CD4-positive, CD25-positive, alpha-beta regulatory T cell (primary cell): ENCODE results near the gene DDO. TPM values are rescaled to one million over a fixed set of nuclear protein-coding genes. Genes with fewer than 3 reads are reported as not detected.
A peak's percentile ranks its signal among the peaks of the same experiment; 100 is the strongest.

ENCODE experiments used
- ATAC-seq, 2 donors: fragments of 150-1000 bp; cut with Tn5 transposase; one replicate each; pipeline ENCODE4 v1.10.0; 2021; ENCODE audit warnings: low read depth in 2 of 2, moderate number of reproducible peaks in 2 of 2, moderate library complexity in 1 of 2
- DNase-seq, 3 donors: peaks; one replicate each; pipeline versions ENCODE4 v3.0.0 to v3.0.0-alpha.2; 2012 to 2022; ENCODE audit warnings: mixed read lengths in 1 of 3
- H3K27ac ChIP-seq: one replicate; pipeline ENCODE4 v1.7.0; 2013; ENCODE audit warnings: mild to moderate bottlenecking, low read length; ENCODE audit not compliant: insufficient read depth, poor library complexity, severe bottlenecking
- H3K27me3 ChIP-seq: one replicate; pipeline ENCODE4 v1.7.0; 2013; ENCODE audit warnings: low read length; ENCODE audit not compliant: control insufficient read depth, insufficient read depth
- H3K36me3 ChIP-seq: one replicate; pipeline ENCODE4 v1.7.0; 2013; ENCODE audit warnings: mild to moderate bottlenecking, low read length, moderate library complexity; ENCODE audit not compliant: control insufficient read depth, insufficient read depth
- H3K4me1 ChIP-seq: 2 replicates; pipeline ENCODE4 v1.7.0; 2013; ENCODE audit warnings: mild to moderate bottlenecking, low read length; ENCODE audit not compliant: insufficient read depth, control insufficient read depth, poor library complexity, severe bottlenecking
- H3K4me3 ChIP-seq: one replicate; pipeline ENCODE4 v1.7.0; 2013; ENCODE audit warnings: low read depth, mild to moderate bottlenecking, low read length, moderate library complexity
- H3K9me3 ChIP-seq, 2 experiments: 1 replicate in 1 of 2; 2 replicates in 1 of 2; pipeline ENCODE4 v1.7.0; 2013; ENCODE audit warnings: low read length in 2 of 2, mild to moderate bottlenecking in 1 of 2, moderate library complexity in 1 of 2; ENCODE audit not compliant: control insufficient read depth in 2 of 2
- H3K27ac Mint-ChIP-seq, 3 donors: one replicate each; pipeline ENCODE4 v1.8.0; 2020 to 2022; ENCODE audit warnings: mild to moderate bottlenecking in 3 of 3, mixed read lengths in 3 of 3, moderate library complexity in 2 of 3
- H3K27me3 Mint-ChIP-seq: one replicate; pipeline ENCODE4 v1.8.0; 2022; ENCODE audit warnings: mild to moderate bottlenecking, mixed read lengths
- H3K36me3 Mint-ChIP-seq: one replicate; pipeline ENCODE4 v1.8.0; 2020; ENCODE audit warnings: mixed read lengths
- H3K4me1 Mint-ChIP-seq, 4 donors: one replicate each; pipeline ENCODE4 v1.8.0; 2020 to 2022; ENCODE audit warnings: mixed read lengths in 4 of 4, mild to moderate bottlenecking in 1 of 4
- H3K4me3 Mint-ChIP-seq, 4 donors: one replicate each; pipeline ENCODE4 v1.8.0; 2020 to 2022; ENCODE audit warnings: mild to moderate bottlenecking in 4 of 4, mixed read lengths in 4 of 4, moderate library complexity in 3 of 4
- H3K9me3 Mint-ChIP-seq, 7 donors: one replicate each; pipeline ENCODE4 v1.8.0; 2020 to 2022; ENCODE audit warnings: mixed read lengths in 7 of 7, mild to moderate bottlenecking in 3 of 7, moderate library complexity in 2 of 7
- polyA plus RNA-seq, 4 donors: library from polyadenylated mRNA; unstranded; fragments of 300-500 nt; fragmentation: Illumina TruSeq; gene quantifications; one replicate each; pipeline ENCODE4 v1.2.3, GENCODE V29; 2021
- total RNA-seq: library from RNA; stranded (reverse); gene quantifications from one replicate; pipeline ENCODE4 v1.2.3, GENCODE V29; 2022

Gene DDO
- total and polyA plus RNA-seq, 5 donors from 2014 or later = not detected

DNA sequence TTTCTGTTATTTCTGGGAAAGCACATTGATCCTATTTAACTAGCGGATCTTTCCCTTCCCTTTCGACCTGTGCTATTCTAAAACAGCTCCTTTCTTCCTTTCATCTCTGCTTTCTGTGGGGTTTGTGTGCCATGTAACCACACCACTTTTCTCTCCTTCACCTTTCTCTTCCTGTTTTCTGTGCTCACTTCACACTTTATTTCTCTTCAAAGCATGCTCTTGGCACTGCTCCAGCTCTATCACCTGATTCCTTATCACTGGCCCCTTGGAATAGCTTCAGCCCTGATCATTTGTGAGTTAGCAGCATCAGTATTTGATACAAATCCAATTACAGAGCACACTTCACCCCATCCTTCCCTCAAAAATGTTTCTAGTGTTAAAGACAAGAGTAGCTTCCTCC, 49.1 kb downstream of the DDO start:
- H3K4me3 ChIP-seq = no peak overlapping the region
- H3K9me3 Mint-ChIP-seq = peaks cover 0 to 9% (median 0%) of the 10 kb centered on the region in 7 donors
- ATAC-seq (no peak), DNase-seq (no peak)
- no peaks in the 10 kb centered on the region for H3K36me3 Mint-ChIP-seq
- no peak overlapping the region for H3K27ac ChIP-seq
- H3K27me3 Mint-ChIP-seq = peaks cover 34% of the 10 kb centered on the region
- peak overlapping the region in 1 of 3 donors; percentile 5 for H3K27ac Mint-ChIP-seq
- H3K4me3 Mint-ChIP-seq = no peak overlapping the region
- H3K36me3 ChIP-seq = no peaks in the 10 kb centered on the region
- H3K4me1 Mint-ChIP-seq = peaks cover 0 to 6% (median 0%) of the 10 kb centered on the region in 4 donors
- H3K9me3 ChIP-seq = no peaks in the 10 kb centered on the region
- H3K4me1 ChIP-seq = no peaks in the 10 kb centered on the region
- peaks cover 16% of the 10 kb centered on the region for H3K27me3 ChIP-seq

DNA sequence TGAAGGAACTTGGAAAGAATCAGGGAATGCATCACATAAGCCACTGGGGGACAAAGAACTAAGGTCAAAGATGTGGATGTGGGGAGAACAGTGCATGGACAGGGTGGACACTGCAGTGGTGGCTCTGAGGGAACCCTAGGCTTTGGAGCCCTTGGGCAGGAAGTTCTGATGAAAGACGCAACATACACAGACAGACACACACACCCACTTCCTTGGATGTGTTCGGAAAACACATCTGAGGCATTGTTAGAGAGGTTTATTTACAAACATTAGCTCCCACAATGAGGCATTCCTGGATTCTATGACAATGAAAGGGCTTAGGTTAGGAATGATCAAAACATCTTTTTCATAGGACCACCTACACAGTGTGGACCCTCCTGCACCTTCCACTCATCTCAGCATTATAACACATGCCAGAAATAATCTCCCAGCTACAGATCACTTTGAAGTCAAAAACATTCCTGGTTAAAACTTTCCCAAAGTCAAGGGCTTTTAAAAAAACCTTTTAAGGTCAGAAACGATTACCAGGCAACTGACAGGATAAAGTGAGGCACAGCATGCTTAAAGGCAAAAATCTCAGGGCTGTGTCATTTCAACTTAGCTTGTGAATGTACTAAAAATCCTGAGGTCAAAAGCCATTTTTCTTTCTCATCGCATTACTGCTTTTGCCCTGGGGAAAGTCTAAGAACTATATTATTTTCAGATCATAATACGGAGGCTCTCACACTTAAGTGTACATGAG, 50.8 kb downstream of the DDO start:
- no peak for ATAC-seq
- H3K27ac Mint-ChIP-seq = peak overlapping the region in 2 of 3 donors; percentile 7 to 42
- H3K27me3 Mint-ChIP-seq = peaks cover 35% of the 10 kb centered on the region

DNA sequence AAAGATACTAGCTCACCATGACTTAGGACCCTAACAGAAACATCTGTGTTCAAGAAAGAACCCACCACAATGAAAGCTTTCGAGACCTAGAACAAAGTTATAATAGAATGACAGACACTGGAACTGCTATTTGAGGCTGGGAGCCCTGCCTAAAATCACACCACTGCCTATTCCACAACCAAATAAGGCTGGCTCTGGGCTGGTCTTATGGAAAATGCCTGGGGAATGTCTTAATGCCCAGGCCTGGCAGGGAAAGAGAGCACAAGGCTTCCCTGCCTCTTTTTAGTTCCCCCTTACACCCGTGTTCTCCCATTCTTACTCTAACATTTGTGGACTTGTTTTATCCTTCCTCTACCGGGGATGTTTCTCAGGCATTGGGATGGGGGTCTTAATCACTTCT, 51.6 kb downstream of the DDO start:
- Histone ChIP-seq H3K4me1 (no peaks in the 10 kb centered on the region), H3K27me3 (peaks cover 36% of the 10 kb centered on the region), H3K9me3 (no peaks in the 10 kb centered on the region), H3K27ac (no peak overlapping the region), H3K36me3 (no peaks in the 10 kb centered on the region), H3K4me3 (no peak overlapping the region)
- ATAC-seq = no peak
- H3K9me3 Mint-ChIP-seq = peaks cover 0 to 9% (median 0%) of the 10 kb centered on the region in 7 donors
- peaks cover 35% of the 10 kb centered on the region for H3K27me3 Mint-ChIP-seq
- peaks cover 0 to 9% (median 0%) of the 10 kb centered on the region in 4 donors for H3K4me1 Mint-ChIP-seq
- no peak overlapping the region for H3K4me3 Mint-ChIP-seq
- no peaks in the 10 kb centered on the region for H3K36me3 Mint-ChIP-seq
- no peak for DNase-seq
- H3K27ac Mint-ChIP-seq = no peak overlapping the region

More for the DNA sequence above, 50.8 kb downstream of the DDO start:
- Mint-ChIP-seq H3K4me1 (peaks cover 0 to 6% (median 0%) of the 10 kb centered on the region in 4 donors), H3K4me3 (no peak overlapping the region), H3K36me3 (no peaks in the 10 kb centered on the region), H3K9me3 (peaks cover 0 to 9% (median 0%) of the 10 kb centered on the region in 7 donors)
- DNase-seq = no peak
- no peaks in the 10 kb centered on the region for H3K4me1 ChIP-seq
- H3K4me3 ChIP-seq = no peak overlapping the region
- H3K36me3 ChIP-seq = no peaks in the 10 kb centered on the region
- no peaks in the 10 kb centered on the region for H3K9me3 ChIP-seq
- H3K27ac ChIP-seq = no peak overlapping the region
- H3K27me3 ChIP-seq = peaks cover 28% of the 10 kb centered on the region

DNA sequence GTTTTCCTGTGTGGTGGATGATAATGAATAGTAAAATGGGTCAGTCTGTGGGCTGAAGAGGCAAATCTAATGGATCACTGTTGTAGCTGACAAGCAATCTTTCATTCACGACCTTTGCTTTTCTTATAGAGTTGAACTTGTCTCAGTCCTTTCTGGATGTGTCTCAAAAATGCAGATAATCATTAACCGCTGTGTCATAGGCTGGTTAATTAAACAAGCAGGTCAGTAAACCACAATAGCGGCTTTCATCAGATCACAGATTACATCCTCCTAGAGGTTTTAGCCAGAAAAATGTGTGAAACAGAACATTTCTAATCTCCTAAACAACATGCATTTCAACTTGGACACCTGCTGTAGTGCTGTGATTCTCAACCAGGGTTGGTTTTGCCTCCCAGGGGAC, 54.7 kb downstream of the DDO start:
- no peak overlapping the region for H3K27ac ChIP-seq
- Mint-ChIP-seq H3K27ac (no peak overlapping the region), H3K4me3 (no peak overlapping the region), H3K27me3 (peaks cover 51% of the 10 kb centered on the region), H3K36me3 (peaks cover 2% of the 10 kb centered on the region), H3K9me3 (peaks cover 0 to 7% (median 0%) of the 10 kb centered on the region in 7 donors), H3K4me1 (peaks cover 0 to 15% (median 2%) of the 10 kb centered on the region in 4 donors)
- no peaks in the 10 kb centered on the region for H3K36me3 ChIP-seq
- H3K27me3 ChIP-seq = peaks cover 36% of the 10 kb centered on the region
- no peaks in the 10 kb centered on the region for H3K9me3 ChIP-seq
- peaks cover 3% of the 10 kb centered on the region for H3K4me1 ChIP-seq
- ATAC-seq = no peak
- no peak for DNase-seq
- H3K4me3 ChIP-seq = no peak overlapping the region

DNA sequence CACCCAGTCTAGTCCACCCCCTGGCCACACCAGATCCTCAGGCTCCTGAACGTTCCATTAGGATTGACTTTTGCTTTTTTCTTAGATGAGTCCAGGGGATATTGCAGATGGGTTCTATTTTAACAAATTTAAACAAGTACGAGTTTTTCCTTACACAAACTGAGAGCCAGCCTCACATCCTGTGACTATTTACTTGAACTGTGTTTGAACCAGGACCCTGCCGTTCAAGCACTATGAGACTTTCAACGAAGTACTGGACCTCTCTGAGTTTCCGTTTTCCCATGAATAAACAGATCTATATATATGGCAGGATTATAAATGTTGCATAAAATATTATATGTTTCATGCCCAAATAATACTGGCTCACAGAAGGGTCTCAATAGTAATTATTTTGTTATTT, 55.8 kb downstream of the DDO start:
- ATAC-seq (no peak), DNase-seq (no peak)
- Histone ChIP-seq H3K27me3 (peaks cover 36% of the 10 kb centered on the region), H3K27ac (no peak overlapping the region), H3K36me3 (no peaks in the 10 kb centered on the region), H3K4me3 (no peak overlapping the region), H3K9me3 (no peaks in the 10 kb centered on the region), H3K4me1 (peaks cover 3% of the 10 kb centered on the region)
- peak overlapping the region in 1 of 3 donors; percentile 83 for H3K27ac Mint-ChIP-seq
- H3K36me3 Mint-ChIP-seq = peaks cover 4% of the 10 kb centered on the region
- no peak overlapping the region for H3K4me3 Mint-ChIP-seq
- peaks cover 60% of the 10 kb centered on the region for H3K27me3 Mint-ChIP-seq
- H3K9me3 Mint-ChIP-seq = peaks cover 0 to 7% (median 0%) of the 10 kb centered on the region in 7 donors
- peaks cover 0 to 15% (median 2%) of the 10 kb centered on the region in 4 donors for H3K4me1 Mint-ChIP-seq

DNA sequence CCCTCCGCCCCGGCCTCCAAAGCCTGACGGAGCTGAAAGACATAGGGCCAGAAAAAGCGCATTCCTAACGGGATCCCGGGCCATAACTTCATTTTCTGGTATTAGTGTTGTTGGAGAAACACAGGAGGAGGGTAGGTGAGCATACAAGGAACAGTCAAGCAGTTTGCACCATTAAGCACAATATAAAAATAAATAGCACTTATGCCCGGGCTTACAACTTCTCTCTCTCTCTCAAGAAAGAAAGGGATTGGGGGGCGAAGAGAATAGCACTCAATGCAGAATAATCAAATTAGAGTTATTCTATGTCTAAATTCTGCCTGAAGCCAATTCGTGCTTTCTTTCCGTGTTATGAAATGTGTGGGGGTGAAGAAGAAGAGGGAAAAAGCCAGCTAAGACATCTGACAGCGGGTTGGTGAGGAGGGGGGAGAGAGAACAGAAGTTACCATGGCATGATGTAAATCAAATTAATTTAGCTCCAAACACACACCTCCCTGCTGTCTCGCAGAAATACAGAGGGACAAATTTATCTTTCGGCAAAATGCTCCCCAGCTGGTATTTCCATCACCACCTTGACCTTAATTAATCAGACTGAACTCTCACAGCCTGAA, 56.7 kb downstream of the DDO start:
- Histone ChIP-seq H3K9me3 (no peaks in the 10 kb centered on the region), H3K27ac (no peak overlapping the region), H3K4me1 (peaks cover 3% of the 10 kb centered on the region), H3K4me3 (no peak overlapping the region), H3K36me3 (no peaks in the 10 kb centered on the region), H3K27me3 (peaks cover 31% of the 10 kb centered on the region)
- DNase-seq (no peak), ATAC-seq (no peak)
- Mint-ChIP-seq H3K4me3 (peak overlapping the region in 3 of 4 donors; percentile 7 to 36 (median 24)), H3K27ac (no peak overlapping the region), H3K4me1 (peaks cover 0 to 15% (median 2%) of the 10 kb centered on the region in 4 donors), H3K27me3 (peaks cover 64% of the 10 kb centered on the region), H3K36me3 (peaks cover 4% of the 10 kb centered on the region), H3K9me3 (peaks cover 0 to 7% (median 0%) of the 10 kb centered on the region in 7 donors)

DNA sequence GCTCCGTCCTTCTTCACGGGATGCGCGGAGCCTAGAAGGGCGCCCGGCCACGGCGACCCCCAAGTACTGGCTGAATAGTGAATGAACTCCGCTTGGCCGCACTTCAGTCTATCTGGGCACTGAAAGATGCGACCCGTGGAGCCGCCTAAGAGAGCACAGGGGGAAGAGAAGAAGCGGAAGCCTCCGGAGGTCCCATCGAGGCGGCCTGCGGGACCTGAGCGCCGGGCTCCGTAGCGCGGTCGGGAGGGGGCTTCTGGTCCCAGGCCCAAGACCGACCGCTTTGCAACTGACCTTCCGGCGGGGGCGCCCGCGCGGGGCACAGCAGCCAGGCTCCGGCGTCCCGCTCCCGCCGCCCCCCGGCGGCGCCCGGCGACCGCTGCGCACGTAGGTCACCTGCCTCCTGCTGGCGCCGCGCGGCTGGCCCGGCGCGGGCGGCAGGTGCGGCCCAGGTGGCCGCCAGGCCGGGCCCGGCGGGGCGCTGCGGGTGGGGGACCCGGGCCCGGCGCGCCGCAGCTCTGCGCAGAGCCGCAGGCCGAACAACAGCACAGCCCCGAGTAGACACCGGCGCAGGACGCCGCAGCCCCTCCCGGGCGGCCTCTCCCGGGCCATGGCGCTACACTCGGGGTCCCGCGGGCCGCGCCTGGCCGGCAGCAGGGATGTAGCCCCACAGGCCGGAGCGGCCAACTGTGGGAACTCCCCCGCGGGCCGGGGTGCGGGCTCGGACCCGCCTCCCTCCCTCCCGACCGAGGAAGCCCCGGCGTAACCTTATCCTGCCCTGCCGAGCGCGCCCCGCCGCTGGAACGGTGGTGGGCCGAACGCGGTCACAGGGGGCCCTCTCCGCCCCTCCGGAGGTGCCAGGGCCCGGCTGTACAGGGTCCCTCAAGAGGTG, 57.5 kb downstream of the DDO start, which contains the start of gene METTL24:
METTL24 (minus strand) TSS at position 686 of the 889 bp plus-strand sequence; CDS start at position 609, 77 bp downstream.
- DNase-seq (peak in 1 of 3 donors; percentile 6), ATAC-seq (no peak)
- no peak within 1 kb of the TSS for H3K27ac Mint-ChIP-seq
- peaks cover 0 to 15% (median 2%) of the 10 kb centered on the region in 4 donors for H3K4me1 Mint-ChIP-seq
- Histone ChIP-seq H3K27ac (no peak within 1 kb of the TSS), H3K9me3 (no peaks in the 10 kb centered on the region), H3K36me3 (no peaks in the 10 kb centered on the region), H3K27me3 (peaks cover 29% of the 10 kb centered on the region), H3K4me1 (peaks cover 3% of the 10 kb centered on the region), H3K4me3 (no peak within 1 kb of the TSS)
- H3K4me3 Mint-ChIP-seq = peak within 1 kb of the TSS in 3 of 4 donors; percentile 48 to 85 (median 75)
- H3K9me3 Mint-ChIP-seq = peaks cover 0 to 7% (median 0%) of the 10 kb centered on the region in 7 donors
- peaks cover 67% of the 10 kb centered on the region for H3K27me3 Mint-ChIP-seq
- peaks cover 4% of the 10 kb centered on the region for H3K36me3 Mint-ChIP-seq
